ENCODE results near the gene SLC35F4.

DNA sequence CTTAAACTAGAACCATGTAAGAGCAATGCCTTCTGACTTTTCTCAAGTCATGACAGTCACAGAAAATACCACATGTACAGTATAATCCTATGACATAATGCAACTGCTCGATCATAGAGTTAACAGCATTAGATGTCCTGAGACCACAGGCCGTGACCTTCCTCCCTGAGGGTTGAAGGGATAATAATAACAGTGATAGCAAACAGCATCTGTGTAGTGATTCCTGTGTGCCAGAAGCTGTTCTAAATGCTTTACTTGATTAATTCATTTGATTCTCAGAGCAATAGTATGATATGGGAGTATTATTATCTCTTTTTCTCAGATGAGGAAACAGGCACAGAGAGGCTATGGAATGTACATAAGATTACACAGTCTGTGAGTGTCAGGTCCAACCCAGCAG, 53.2 kb downstream of the SLC35F4 start:
- TF ChIP-seq, protein P1, sequence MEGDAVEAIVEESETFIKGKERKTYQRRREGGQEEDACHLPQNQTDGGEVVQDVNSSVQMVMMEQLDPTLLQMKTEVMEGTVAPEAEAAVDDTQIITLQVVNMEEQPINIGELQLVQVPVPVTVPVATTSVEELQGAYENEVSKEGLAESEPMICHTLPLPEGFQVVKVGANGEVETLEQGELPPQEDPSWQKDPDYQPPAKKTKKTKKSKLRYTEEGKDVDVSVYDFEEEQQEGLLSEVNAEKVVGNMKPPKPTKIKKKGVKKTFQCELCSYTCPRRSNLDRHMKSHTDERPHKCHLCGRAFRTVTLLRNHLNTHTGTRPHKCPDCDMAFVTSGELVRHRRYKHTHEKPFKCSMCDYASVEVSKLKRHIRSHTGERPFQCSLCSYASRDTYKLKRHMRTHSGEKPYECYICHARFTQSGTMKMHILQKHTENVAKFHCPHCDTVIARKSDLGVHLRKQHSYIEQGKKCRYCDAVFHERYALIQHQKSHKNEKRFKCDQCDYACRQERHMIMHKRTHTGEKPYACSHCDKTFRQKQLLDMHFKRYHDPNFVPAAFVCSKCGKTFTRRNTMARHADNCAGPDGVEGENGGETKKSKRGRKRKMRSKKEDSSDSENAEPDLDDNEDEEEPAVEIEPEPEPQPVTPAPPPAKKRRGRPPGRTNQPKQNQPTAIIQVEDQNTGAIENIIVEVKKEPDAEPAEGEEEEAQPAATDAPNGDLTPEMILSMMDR (IDR thresholded peaks at IDR 0.05 in 4 of 5, conservative IDR thresholded peaks at IDR 0.05 in 1 of 5), result no peak
- no peak for TF ChIP-seq POLR2A (IDR thresholded peaks at IDR 0.05)
